ENCODE measurements around the gene PIGB. TPM values are rescaled to one million over a fixed set of nuclear protein-coding genes. Genes with fewer than 3 reads are reported as not detected.
A peak's percentile ranks its signal among the peaks of the same experiment; 100 is the strongest.

Gene PIGB
- total RNA-seq, 2 experiments from 2014 or later: 10.3 to 27.6 TPM

DNA sequence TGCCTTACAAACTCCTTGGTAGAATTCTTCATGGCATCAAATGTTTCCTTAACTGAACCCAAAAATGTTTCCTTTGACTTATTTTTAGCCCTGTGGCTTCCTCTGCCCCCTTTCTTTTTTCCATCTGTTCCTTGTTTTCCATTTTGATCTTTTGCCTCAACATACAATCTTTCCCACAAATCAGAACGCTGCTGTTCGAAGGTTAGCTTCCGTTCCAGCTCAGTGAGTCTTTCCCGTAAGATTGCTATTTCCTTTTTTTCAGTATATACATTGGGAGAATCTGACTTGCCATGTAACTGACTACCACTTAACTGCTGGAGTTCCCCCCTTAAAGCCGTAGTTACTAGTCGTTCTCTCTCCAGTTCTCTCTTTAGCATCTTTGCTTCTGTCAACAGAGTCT is 41.2 kb downstream of the PIGB start:
- Histone ChIP-seq H4K20me1 (ENCODE audit: insufficient read depth, low read length) (no peaks in the 10 kb centered on the region), H3K79me2 (ENCODE audit: insufficient read depth, low read depth, low read length) (no peaks in the 10 kb centered on the region), H3K36me3 (ENCODE audit: insufficient read depth, low read length) (peaks cover 21% of the 10 kb centered on the region; the same call in 1 of the 2 replicates), H3K9me3 (ENCODE audit: low read length) (no peaks in the 10 kb centered on the region), H3K4me1 (ENCODE audit: insufficient read depth, low read length, poor library complexity, severe bottlenecking) (no peaks in the 10 kb centered on the region), H3K4me3 (ENCODE audit: low read depth, low read length, poor library complexity, severe bottlenecking) (no peak overlapping the region), H2AFZ (ENCODE audit: low read length) (no peak overlapping the region), H3K27ac (ENCODE audit: low read depth, low read length, poor library complexity, severe bottlenecking) (no peak overlapping the region), H3K4me2 (ENCODE audit: low read length) (no peak overlapping the region), H3K9me2 (ENCODE audit: insufficient read depth, low read length) (no peaks in the 10 kb centered on the region)
- DNase-seq (ENCODE audit: low spot score): no peak
- ChIA-PET POLR2A (interaction anchor here (0.6 to 1.7 kb wide), 4 partner anchors 10 to 32 kb away, joined by 3 to 5 read pairs (median 4); no protein-coding TSS in a partner anchor), CTCF (ENCODE audit: unreplicated experiment) (no interaction called here)
- TSS peak; percentile 57 for BruUV-seq (replicated peaks)
- intact Hi-C loops (cut with micrococcal nuclease; ENCODE audit: unreplicated experiment): no loop called here
- TF ChIP-seq EZH2phosphoT487 (IDR thresholded peaks at IDR 0.05; ENCODE audit: borderline replicate concordance, low read depth, low read length) (no peak), CTCF (conservative IDR thresholded peaks at IDR 0.05; ENCODE audit: low read length) (no peak)

DNA sequence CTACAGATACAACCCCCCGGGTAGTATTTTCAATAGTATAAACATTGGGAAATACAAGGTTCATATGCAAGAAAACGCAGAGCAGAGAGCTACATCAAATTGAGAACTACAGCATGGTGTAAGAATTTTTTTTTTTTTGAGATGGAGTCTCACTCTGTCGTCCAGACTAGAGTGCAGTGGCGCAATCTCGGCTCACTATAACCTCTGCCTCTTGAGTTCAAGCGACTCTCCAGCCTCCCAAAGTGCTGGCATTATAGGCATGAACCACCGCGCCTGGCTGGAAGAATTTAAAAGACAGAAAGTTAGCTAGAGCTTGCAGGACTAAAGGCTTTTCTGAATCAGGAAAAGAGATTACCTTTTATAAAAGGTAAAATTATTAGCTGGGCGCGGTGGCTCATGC is 42.0 kb downstream of the PIGB start:
- no peaks in the 10 kb centered on the region for H3K9me2 ChIP-seq (ENCODE audit: insufficient read depth, low read length)
- H3K9me3 ChIP-seq (ENCODE audit: low read length): no peaks in the 10 kb centered on the region
- no peaks in the 10 kb centered on the region for H3K4me1 ChIP-seq (ENCODE audit: insufficient read depth, low read length, poor library complexity, severe bottlenecking)
- H3K79me2 ChIP-seq (ENCODE audit: insufficient read depth, low read depth, low read length): no peaks in the 10 kb centered on the region
- no peak overlapping the region for H3K4me2 ChIP-seq (ENCODE audit: low read length)
- ChIA-PET POLR2A (interaction anchor here (0.6 kb wide), 1 partner anchor 15 kb away, joined by 3 read pairs; no protein-coding TSS in a partner anchor), CTCF (ENCODE audit: unreplicated experiment) (no interaction called here)
- no peak overlapping the region for H3K4me3 ChIP-seq (ENCODE audit: low read depth, low read length, poor library complexity, severe bottlenecking)
- BruUV-seq (replicated peaks): no TSS peak
- peaks cover 13% of the 10 kb centered on the region; the same call in 1 of the 2 replicates for H3K36me3 ChIP-seq (ENCODE audit: insufficient read depth, low read length)
- H3K27ac ChIP-seq (ENCODE audit: low read depth, low read length, poor library complexity, severe bottlenecking): no peak overlapping the region
- no peak for TF ChIP-seq CTCF (conservative IDR thresholded peaks at IDR 0.05; ENCODE audit: low read length)
- H4K20me1 ChIP-seq (ENCODE audit: insufficient read depth, low read length): no peaks in the 10 kb centered on the region
- intact Hi-C loops (cut with micrococcal nuclease; ENCODE audit: unreplicated experiment): no loop called here
- no peak for DNase-seq (ENCODE audit: low spot score)
- no peak overlapping the region for H2AFZ ChIP-seq (ENCODE audit: low read length)

DNA sequence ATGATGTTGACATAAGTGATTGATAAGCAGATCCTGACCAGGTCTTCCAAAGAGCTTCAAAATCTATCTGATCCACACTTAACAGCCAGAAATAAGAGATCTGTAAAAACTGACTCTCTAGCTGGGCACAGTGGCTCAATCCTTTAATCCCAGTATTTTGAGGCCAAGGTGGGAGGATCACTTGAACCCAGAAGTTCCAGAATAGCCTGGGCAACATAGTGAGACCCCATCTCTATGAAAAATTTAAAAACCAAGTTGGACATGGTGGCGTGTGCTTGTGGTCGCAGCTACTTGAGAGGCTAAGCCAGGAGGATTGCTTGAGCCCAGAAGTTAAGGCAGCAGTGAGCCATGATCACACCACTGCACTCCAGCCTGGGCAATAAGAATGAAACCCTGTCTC is 43.6 kb downstream of the PIGB start:
- Histone ChIP-seq H3K36me3 (ENCODE audit: insufficient read depth, low read length) (peaks cover 4% of the 10 kb centered on the region; the same call in 1 of the 2 replicates), H3K9me2 (ENCODE audit: insufficient read depth, low read length) (no peaks in the 10 kb centered on the region), H2AFZ (ENCODE audit: low read length) (no peak overlapping the region), H3K4me2 (ENCODE audit: low read length) (no peak overlapping the region), H4K20me1 (ENCODE audit: insufficient read depth, low read length) (no peaks in the 10 kb centered on the region), H3K79me2 (ENCODE audit: insufficient read depth, low read depth, low read length) (no peaks in the 10 kb centered on the region), H3K9me3 (ENCODE audit: low read length) (no peaks in the 10 kb centered on the region), H3K27ac (ENCODE audit: low read depth, low read length, poor library complexity, severe bottlenecking) (no peak overlapping the region), H3K4me1 (ENCODE audit: insufficient read depth, low read length, poor library complexity, severe bottlenecking) (no peaks in the 10 kb centered on the region), H3K4me3 (ENCODE audit: low read depth, low read length, poor library complexity, severe bottlenecking) (no peak overlapping the region)
- POLR2A ChIA-PET: no interaction called here
- no peak for DNase-seq (ENCODE audit: low spot score)
- CTCF ChIA-PET (ENCODE audit: unreplicated experiment): no interaction called here
- intact Hi-C loops (cut with micrococcal nuclease; ENCODE audit: unreplicated experiment): no loop called here
- TF ChIP-seq EZH2phosphoT487 (IDR thresholded peaks at IDR 0.05; ENCODE audit: borderline replicate concordance, low read depth, low read length): no peak
- TF ChIP-seq CTCF (conservative IDR thresholded peaks at IDR 0.05; ENCODE audit: low read length): no peak
- BruUV-seq (replicated peaks): no TSS peak
